GM18498 (cell line): Measurements from ENCODE around the gene KCNC2.

Source experiments
- ATAC-seq: cut with Tn5 transposase; IDR thresholded peaks from one replicate; pipeline ENCODE4 v1.9.1; 2021; ENCODE audit warnings: mild to moderate bottlenecking, moderate library complexity; ENCODE audit not compliant: unreplicated experiment

The KCNC2 gene

GRCh38 chr12:75065482-75065881, 144.2 kb downstream of the KCNC2 start:
- ATAC-seq: no peak

DNA sequence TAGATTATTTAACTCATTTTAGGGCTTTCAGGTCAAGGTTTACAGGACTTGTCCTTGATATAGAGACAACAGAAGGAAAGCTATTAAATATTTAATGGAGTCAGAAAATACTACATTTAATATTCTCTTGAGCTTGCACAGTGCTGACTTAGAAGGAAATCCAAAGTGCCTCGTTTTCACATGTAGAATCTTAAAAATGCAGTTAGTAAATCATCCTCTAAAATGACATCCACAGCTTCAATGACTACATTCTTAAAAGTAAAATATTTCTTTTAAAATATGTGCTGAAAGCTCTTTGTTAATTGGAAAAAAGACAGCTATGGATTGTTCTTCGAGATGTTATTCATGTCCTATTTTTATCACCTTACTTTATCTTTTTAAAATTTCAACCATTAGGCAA, 146.9 kb downstream of the KCNC2 start:
- no peak for ATAC-seq

GRCh38 chr12:75058228-75058627, 151.4 kb downstream of the KCNC2 start:
- no peak for ATAC-seq

DNA sequence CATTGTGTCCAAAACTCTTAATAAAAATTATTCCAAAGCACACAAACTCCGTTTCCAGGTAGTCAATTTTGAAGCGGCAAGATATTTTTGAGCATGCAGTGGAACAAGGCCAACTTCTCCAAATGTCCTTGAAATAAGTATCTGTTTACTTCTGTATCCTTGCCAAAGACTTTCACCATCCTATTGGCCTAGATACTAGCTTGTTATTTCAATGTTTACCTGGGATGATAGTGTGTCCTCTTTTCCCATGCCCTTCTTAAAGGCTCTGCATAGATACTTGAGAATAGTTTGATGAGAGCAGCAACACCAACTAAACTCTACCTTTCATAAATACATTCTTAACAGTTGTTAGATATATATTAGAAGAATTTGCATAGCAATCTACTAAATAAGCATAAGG, 160.9 kb downstream of the KCNC2 start:
- no peak for ATAC-seq

DNA sequence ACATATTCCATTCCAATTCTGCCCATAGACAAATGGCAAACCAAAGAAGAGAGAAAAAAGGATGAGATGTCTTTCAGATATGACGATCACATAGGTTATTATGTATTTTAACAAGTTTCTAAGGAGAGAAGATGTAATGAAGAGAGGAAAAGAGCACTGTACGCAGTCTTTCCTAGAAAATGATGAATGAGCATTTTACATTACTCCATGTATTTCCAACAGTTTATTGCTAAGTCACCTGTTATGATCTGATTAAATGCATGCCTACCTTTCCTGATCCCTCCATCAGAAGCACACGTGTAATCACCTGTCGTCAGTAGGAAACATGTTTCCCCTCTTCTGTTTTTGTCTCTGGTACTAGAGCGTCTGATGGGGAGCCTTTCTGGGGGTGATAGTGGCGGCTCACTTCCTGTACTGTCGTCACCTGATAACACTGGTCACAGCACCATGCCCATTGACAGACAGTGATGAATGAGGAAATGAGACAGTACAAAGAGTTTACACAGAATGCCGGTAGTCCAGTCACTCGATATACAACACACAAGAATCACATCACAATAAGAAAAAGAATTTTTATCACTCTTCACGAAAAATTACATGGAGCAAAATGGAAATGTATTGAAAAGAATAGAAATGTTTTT, 161.6 kb downstream of the KCNC2 start:
- no peak for ATAC-seq

GRCh38 chr12:75042125-75042524, 167.5 kb downstream of the KCNC2 start:
- ATAC-seq: no peak

DNA sequence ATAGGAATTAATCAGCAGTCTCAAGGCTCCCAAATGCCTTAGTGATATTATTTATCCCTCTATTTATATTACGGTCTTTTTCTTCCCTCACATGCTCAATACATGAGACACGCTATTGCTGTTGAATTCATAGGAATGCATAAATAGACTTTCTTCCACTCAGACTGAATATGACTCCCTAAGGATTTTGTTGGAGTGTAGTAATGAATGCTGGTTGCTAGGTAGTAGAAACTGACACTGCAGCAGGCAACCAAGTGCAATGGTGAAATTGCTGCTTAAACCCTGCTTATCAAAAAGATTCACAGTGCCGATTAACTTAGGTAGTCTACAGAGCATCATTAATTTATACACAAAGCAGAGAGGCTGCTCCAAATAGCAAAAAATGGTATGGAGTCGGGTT, 168.2 kb downstream of the KCNC2 start:
- ATAC-seq: no peak

DNA sequence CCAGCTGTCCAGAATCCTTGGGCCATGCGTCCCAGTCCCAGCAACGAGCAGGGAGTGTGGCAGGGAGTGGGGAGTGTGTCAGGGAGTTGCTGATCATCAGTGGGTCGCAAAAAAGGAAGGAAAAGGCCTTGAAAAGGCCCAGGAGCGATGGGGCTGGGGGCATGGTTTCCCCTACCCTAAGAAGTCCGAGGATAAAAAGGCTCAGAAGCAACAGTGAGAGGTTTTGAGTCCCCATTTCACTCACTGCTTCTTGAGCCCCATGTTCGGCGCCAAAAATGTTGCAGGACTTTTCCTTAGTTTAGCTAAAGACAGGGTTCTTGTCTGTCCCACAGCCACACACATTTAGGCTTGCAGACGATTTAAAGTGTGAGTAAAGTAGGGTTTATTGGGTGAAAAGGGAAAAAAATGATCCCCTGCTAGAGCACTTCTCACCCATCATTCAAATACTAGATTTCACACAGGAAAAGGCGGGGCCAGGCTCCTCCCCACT, 189.5 kb downstream of the KCNC2 start:
- ATAC-seq: no peak

DNA sequence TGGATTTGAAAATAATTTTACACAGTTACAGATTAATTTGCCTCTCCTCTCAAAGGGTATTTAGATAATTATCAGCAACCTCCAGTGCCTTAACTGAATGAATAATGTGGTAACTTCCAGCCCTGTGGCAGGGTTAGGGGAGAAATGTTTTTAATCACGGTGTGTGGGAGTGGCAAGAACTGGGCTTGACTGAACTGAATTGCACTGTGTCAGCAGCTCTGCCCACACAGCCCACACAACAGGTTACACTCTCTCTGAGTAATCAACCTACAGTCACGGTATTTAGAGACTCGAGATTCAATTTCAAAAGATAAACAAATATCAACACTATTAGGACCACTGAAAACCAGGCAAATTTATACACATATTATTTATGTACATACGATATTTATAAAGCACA, 198.5 kb downstream of the KCNC2 start:
- ATAC-seq: no peak

DNA sequence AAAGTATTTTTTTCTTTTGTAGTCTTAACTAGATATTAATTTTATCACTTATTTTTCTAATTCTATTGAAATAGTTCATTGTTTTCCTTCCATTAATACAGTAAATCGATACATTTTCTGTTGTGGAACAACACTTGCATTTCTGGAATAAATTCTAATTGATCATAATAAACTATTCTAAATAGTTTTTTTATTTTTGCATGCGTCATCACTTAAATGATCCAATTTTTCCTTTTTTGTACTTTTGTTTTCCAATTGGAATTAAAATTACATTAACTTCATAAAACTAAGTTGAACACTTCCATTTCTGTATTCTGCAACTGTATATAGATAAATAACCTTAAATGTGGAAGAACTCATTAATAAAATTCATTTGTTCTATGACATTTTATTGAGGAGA, 202.5 kb downstream of the KCNC2 start:
- no peak for ATAC-seq

- no peak for ATAC-seq
Observed at GRCh38 chr12:75000120-75000519, 209.5 kb downstream of the KCNC2 start.

DNA sequence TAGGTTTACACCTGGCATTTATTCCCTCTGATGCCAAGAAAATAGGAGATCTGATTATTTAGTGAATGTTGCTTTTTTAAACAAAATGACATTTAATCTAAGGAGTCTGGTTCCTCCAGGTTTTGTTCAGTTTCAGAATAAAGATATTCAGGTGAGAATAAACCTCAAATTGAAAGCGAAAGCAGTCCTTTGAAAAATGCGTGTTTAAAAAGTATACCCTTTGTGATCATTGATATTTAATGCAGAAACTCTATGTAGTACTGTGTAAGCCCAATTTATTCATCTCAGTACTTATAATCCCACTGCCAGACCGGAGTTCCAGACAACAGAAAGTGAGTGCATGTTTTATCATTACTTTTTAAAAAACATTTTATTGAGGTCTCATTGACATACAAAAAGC, 210.2 kb downstream of the KCNC2 start:
- no peak for ATAC-seq
